ENCODE measurements around the gene MTHFD2L.

The MTHFD2L gene

DNA sequence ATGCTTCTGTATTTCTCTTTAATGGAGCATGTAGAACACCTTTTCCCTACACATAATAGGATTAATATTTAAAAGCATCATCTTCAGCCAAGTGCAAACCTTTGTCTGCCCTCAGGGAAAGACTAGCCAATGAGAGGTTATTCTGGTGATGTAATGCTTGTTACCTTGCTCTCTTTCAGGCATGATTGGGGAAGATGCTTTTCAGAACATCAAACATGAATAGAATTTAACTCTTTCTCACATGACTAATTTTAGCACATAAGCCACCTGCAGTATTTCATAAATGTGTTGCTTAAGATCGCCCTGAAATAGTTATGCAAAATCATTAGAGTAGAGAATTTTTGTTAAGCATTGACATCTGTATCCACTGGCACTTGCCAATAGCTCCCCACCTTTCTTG is 139.6 kb downstream of the MTHFD2L start:
- no peak overlapping the region for H3K4me3 ChIP-seq (ENCODE audit: low read depth in 1 of 2, low read length in 1 of 2)
- no peaks in the 10 kb centered on the region for H3K36me3 ChIP-seq
- H3K9me3 ChIP-seq, result no peaks in the 10 kb centered on the region
- no peaks in the 10 kb centered on the region for H3K4me1 ChIP-seq (ENCODE audit: control insufficient read depth in 1 of 2, insufficient read depth in 1 of 2, low read depth in 1 of 2, low read length in 1 of 2)
- TF ChIP-seq, protein P1, sequence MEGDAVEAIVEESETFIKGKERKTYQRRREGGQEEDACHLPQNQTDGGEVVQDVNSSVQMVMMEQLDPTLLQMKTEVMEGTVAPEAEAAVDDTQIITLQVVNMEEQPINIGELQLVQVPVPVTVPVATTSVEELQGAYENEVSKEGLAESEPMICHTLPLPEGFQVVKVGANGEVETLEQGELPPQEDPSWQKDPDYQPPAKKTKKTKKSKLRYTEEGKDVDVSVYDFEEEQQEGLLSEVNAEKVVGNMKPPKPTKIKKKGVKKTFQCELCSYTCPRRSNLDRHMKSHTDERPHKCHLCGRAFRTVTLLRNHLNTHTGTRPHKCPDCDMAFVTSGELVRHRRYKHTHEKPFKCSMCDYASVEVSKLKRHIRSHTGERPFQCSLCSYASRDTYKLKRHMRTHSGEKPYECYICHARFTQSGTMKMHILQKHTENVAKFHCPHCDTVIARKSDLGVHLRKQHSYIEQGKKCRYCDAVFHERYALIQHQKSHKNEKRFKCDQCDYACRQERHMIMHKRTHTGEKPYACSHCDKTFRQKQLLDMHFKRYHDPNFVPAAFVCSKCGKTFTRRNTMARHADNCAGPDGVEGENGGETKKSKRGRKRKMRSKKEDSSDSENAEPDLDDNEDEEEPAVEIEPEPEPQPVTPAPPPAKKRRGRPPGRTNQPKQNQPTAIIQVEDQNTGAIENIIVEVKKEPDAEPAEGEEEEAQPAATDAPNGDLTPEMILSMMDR (IDR thresholded peaks at IDR 0.05), result no peak
- no peaks in the 10 kb centered on the region for H3K27me3 ChIP-seq
- no peak overlapping the region for H3K27ac ChIP-seq

GRCh38 chr4:74304095-74304625 is 146.2 kb downstream of the MTHFD2L start:
- Histone ChIP-seq H3K27me3 (no peaks in the 10 kb centered on the region), H3K9me3 (no peaks in the 10 kb centered on the region), H3K27ac (no peak overlapping the region), H3K36me3 (no peaks in the 10 kb centered on the region), H3K4me1 (ENCODE audit: control insufficient read depth in 1 of 2, insufficient read depth in 1 of 2, low read depth in 1 of 2, low read length in 1 of 2) (no peaks in the 10 kb centered on the region), H3K4me3 (ENCODE audit: low read depth in 1 of 2, low read length in 1 of 2) (no peak overlapping the region)
- TF ChIP-seq, protein P1 (IDR thresholded peaks at IDR 0.05), result no peak

- TF ChIP-seq, protein P1 (IDR thresholded peaks at IDR 0.05), result no peak
- no peak overlapping the region for H3K4me3 ChIP-seq (ENCODE audit: low read depth in 1 of 2, low read length in 1 of 2)
- H3K27ac ChIP-seq, result no peak overlapping the region
- H3K9me3 ChIP-seq, result no peaks in the 10 kb centered on the region
- H3K4me1 ChIP-seq (ENCODE audit: control insufficient read depth in 1 of 2, insufficient read depth in 1 of 2, low read depth in 1 of 2, low read length in 1 of 2), result no peaks in the 10 kb centered on the region
- no peaks in the 10 kb centered on the region for H3K36me3 ChIP-seq
- H3K27me3 ChIP-seq, result no peaks in the 10 kb centered on the region
Measured at GRCh38 chr4:74305000-74305399, 147.1 kb downstream of the MTHFD2L start.

GRCh38 chr4:74307170-74307569 is 149.3 kb downstream of the MTHFD2L start:
- no peaks in the 10 kb centered on the region for H3K27me3 ChIP-seq
- H3K9me3 ChIP-seq, result no peaks in the 10 kb centered on the region
- H3K4me3 ChIP-seq (ENCODE audit: low read depth in 1 of 2, low read length in 1 of 2), result no peak overlapping the region
- TF ChIP-seq, protein P1 (IDR thresholded peaks at IDR 0.05), result no peak
- no peak overlapping the region for H3K27ac ChIP-seq
- no peaks in the 10 kb centered on the region for H3K36me3 ChIP-seq
- no peaks in the 10 kb centered on the region for H3K4me1 ChIP-seq (ENCODE audit: control insufficient read depth in 1 of 2, insufficient read depth in 1 of 2, low read depth in 1 of 2, low read length in 1 of 2)

DNA sequence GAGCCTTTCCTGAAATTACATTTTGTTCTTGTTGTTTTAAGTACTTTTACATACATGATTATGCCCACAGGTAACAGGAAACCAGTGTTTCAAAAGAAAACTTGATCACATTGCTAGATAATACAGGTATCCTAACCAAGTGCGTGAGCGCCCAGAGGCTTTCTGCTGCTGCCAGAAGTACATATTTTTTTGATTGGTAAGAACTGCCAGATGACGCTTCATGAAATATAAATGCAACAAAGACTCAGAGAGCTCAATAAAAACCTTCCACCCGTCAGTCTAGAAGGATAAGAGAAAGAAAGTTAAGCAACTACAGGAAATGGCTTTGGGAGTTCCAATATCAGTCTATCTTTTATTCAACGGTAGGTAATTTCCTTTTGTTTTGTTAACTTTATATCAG is 150.3 kb downstream of the MTHFD2L start, which contains the start of gene EPGN:
EPGN (plus strand) TSS at position 256 of the 400 bp plus-strand sequence; CDS start at position 320, 64 bp downstream.
- Histone ChIP-seq H3K9me3 (no peaks in the 10 kb centered on the region), H3K27ac (no peak within 1 kb of the TSS), H3K4me1 (ENCODE audit: control insufficient read depth in 1 of 2, insufficient read depth in 1 of 2, low read depth in 1 of 2, low read length in 1 of 2) (no peaks in the 10 kb centered on the region), H3K27me3 (no peaks in the 10 kb centered on the region), H3K36me3 (no peaks in the 10 kb centered on the region), H3K4me3 (ENCODE audit: low read depth in 1 of 2, low read length in 1 of 2) (no peak within 1 kb of the TSS)
- TF ChIP-seq, protein P1 (IDR thresholded peaks at IDR 0.05), result no peak
